Neural progenitor cell (in vitro differentiated cells): Measurements from ENCODE around the gene GPRC5D. TPM values are rescaled to one million over a fixed set of nuclear protein-coding genes. Genes with fewer than 3 reads are reported as not detected.

Source experiments
- DNase-seq: peaks from one replicate; pipeline ENCODE4 v3.0.0-alpha.2; 2016; ENCODE audit warnings: low spot score
- H2AFZ ChIP-seq: fragments of 200-600 bp; sonication (generic); replicated peaks from 2 replicates; pipeline ENCODE4 v1.6.1; 2016; ENCODE audit warnings: antibody characterized with exemption
- H3F3A ChIP-seq: fragments of 200-600 bp; sonication (generic); 2 replicates; pipeline ENCODE4 v1.6.1; 2016; ENCODE audit warnings: antibody characterized with exemption, low read depth
- H3K27ac ChIP-seq: fragments of 200-600 bp; sonication (generic); 2 replicates; pipeline ENCODE4 v1.5.1; 2016; ENCODE audit warnings: mild to moderate bottlenecking
- H3K27me3 ChIP-seq: fragments of 200-600 bp; sonication (generic); 2 replicates; pipeline ENCODE4 v1.6.1; 2016; ENCODE audit warnings: mild to moderate bottlenecking, moderate library complexity
- H3K36me3 ChIP-seq: fragments of 200-600 bp; sonication (generic); 2 replicates; pipeline ENCODE4 v1.5.1; 2016
- H3K4me1 ChIP-seq: fragments of 200-600 bp; sonication (generic); 2 replicates; pipeline ENCODE4 v1.6.1; 2016; ENCODE audit warnings: mixed run types
- H3K4me2 ChIP-seq: fragments of 200-600 bp; sonication (generic); 2 replicates; pipeline ENCODE4 v1.6.1; 2016
- H3K4me3 ChIP-seq: fragments of 200-600 bp; sonication (generic); 2 replicates; pipeline ENCODE4 v1.5.1; 2016
- H3K79me2 ChIP-seq: fragments of 200-600 bp; sonication (generic); 2 replicates; pipeline ENCODE4 v1.6.1; 2016; ENCODE audit warnings: low read depth
- H3K9ac ChIP-seq: fragments of 200-600 bp; sonication (generic); 2 replicates; pipeline ENCODE4 v1.6.1; 2016
- H3K9me3 ChIP-seq: fragments of 200-600 bp; sonication (generic); 2 replicates; pipeline ENCODE4 v1.5.1; 2016; ENCODE audit warnings: low read depth
- H4K20me1 ChIP-seq: fragments of 200-600 bp; sonication (generic); 2 replicates; pipeline ENCODE4 v1.6.1; 2016; ENCODE audit warnings: low read depth
- H3K27ac Mint-ChIP-seq: 3 replicates; pipeline ENCODE4 v1.8.0; 2021; ENCODE audit warnings: mixed read lengths
- H3K27me3 Mint-ChIP-seq: 2 replicates; pipeline ENCODE4 v1.8.0; 2022; ENCODE audit warnings: low read depth, mild to moderate bottlenecking, inconsistent platforms, moderate library complexity, mixed read lengths; ENCODE audit not compliant: insufficient read depth
- H3K36me3 Mint-ChIP-seq: 3 replicates; pipeline ENCODE4 v1.8.0; 2021; ENCODE audit warnings: mixed read lengths
- H3K4me1 Mint-ChIP-seq: 3 replicates; pipeline ENCODE4 v1.8.0; 2021; ENCODE audit warnings: mixed read lengths
- H3K4me3 Mint-ChIP-seq: 3 replicates; pipeline ENCODE4 v1.8.0; 2021; ENCODE audit warnings: mild to moderate bottlenecking, moderate library complexity, mixed read lengths
- H3K9me3 Mint-ChIP-seq: 3 replicates; pipeline ENCODE4 v1.8.0; 2020; ENCODE audit warnings: mixed read lengths
- EZH2 ChIP-seq: fragments of 200-600 bp; sonication (generic); IDR thresholded peaks from 2 replicates; pipeline ENCODE4 v1.6.1; 2017; ENCODE audit warnings: antibody characterized with exemption, mild to moderate bottlenecking, moderate library complexity
- EZH2phosphoT487 ChIP-seq: fragments of 200-600 bp; sonication (generic); IDR thresholded peaks from 2 replicates; pipeline ENCODE4 v1.6.1; 2017; ENCODE audit warnings: antibody characterized with exemption
- total RNA-seq: library from RNA; depleted of rRNA; stranded (reverse); fragments of >200 nt; gene quantifications from 2 replicates; pipeline ENCODE4 v1.2.3, GENCODE V29; 2015; ENCODE audit warnings: low replicate concordance
- TF ChIP-seq, protein P1 (sequence below): fragments of 200-600 bp; sonication (generic); IDR thresholded peaks from 2 replicates; pipeline ENCODE4 v1.5.1; 2017; ENCODE audit warnings: antibody characterized with exemption, mild to moderate bottlenecking

Gene GPRC5D
- total RNA-seq, 1 donor from 2014 or later, result not detected

DNA sequence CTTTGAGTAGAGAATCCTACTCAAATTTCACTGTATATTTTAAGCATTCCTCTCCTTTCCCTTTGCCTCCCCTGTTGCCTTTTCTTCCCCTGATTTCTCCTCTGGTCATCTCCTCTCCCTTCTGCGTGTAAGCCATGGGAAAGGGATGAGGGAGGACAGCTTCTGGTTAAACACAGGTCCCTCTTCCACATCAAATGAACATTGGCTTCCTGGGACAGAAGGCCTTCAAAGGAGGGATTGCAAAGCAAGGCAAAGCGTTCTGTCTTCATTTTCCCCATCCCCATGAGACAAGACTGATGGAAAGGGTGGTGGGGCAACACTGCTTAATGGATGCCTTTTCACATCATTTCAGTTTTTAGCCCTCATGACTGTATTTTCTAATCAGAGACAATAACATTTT lies 34.5 kb downstream of the GPRC5D start:
- Histone ChIP-seq H3K9me3 (no peaks in the 10 kb centered on the region), H2AFZ (peak overlapping the region; percentile 37), H3K79me2 (no peaks in the 10 kb centered on the region), H3K9ac (no peak overlapping the region), H4K20me1 (no peaks in the 10 kb centered on the region), H3K27ac (no peak overlapping the region), H3K4me2 (no peak overlapping the region), H3K4me1 (peaks cover 6% of the 10 kb centered on the region), H3F3A (no peaks in the 10 kb centered on the region), H3K27me3 (no peaks in the 10 kb centered on the region), H3K36me3 (no peaks in the 10 kb centered on the region), H3K4me3 (no peak overlapping the region)
- Mint-ChIP-seq H3K4me1 (peaks cover 37% of the 10 kb centered on the region), H3K27ac (no peak overlapping the region), H3K27me3 (peaks cover 5% of the 10 kb centered on the region), H3K9me3 (no peaks in the 10 kb centered on the region), H3K36me3 (no peaks in the 10 kb centered on the region), H3K4me3 (no peak overlapping the region)
- no peak for DNase-seq
- TF ChIP-seq, protein P1, sequence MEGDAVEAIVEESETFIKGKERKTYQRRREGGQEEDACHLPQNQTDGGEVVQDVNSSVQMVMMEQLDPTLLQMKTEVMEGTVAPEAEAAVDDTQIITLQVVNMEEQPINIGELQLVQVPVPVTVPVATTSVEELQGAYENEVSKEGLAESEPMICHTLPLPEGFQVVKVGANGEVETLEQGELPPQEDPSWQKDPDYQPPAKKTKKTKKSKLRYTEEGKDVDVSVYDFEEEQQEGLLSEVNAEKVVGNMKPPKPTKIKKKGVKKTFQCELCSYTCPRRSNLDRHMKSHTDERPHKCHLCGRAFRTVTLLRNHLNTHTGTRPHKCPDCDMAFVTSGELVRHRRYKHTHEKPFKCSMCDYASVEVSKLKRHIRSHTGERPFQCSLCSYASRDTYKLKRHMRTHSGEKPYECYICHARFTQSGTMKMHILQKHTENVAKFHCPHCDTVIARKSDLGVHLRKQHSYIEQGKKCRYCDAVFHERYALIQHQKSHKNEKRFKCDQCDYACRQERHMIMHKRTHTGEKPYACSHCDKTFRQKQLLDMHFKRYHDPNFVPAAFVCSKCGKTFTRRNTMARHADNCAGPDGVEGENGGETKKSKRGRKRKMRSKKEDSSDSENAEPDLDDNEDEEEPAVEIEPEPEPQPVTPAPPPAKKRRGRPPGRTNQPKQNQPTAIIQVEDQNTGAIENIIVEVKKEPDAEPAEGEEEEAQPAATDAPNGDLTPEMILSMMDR, result no peak
- no peak for TF ChIP-seq EZH2phosphoT487
- no peak for TF ChIP-seq EZH2

DNA sequence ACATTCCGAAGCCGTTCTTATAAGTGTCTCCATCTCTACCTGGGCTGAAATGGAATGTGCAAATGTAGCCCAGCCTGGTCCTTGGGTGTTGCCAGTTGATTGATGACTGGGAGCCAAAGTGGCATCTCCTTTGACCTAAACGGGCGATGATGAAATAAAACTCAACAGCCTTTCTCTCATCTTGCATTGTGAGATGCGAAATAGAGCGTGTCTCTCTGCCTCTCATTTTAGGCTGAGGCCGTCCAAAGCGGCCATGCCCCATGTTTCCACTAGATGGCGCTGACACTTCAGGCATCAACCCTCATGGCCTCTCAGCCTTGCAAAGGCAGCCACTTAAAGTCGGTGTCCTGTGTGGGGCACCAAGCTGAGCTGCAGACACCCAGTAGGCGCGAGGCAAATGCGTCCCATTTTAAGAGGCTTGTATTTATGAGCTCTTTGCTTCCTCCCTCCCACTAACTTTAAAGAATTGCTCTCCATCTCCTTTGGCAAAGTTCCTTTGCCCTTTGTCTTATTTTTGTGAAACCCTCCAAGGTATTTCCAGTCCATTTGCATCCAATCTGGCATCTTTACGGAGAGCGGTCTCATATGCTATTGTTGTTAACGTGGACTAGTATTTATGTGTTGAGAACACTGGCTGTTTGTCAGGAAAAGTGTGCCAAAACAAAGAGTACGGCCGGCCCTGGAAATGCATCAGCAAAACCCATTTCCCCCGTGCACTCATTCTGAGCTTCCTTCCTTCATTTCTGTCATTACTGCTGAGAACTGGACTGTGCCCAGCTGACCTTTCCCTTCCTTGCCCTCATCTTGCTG lies 35.6 kb downstream of the GPRC5D start:
- Mint-ChIP-seq H3K27ac (no peak overlapping the region), H3K27me3 (no peaks in the 10 kb centered on the region), H3K4me3 (no peak overlapping the region), H3K4me1 (peaks cover 45% of the 10 kb centered on the region), H3K36me3 (no peaks in the 10 kb centered on the region), H3K9me3 (no peaks in the 10 kb centered on the region)
- Histone ChIP-seq H3K27me3 (no peaks in the 10 kb centered on the region), H4K20me1 (no peaks in the 10 kb centered on the region), H3K36me3 (no peaks in the 10 kb centered on the region), H3F3A (no peaks in the 10 kb centered on the region), H3K27ac (no peak overlapping the region), H3K9ac (no peak overlapping the region), H2AFZ (peak overlapping the region; percentile 86), H3K79me2 (no peaks in the 10 kb centered on the region), H3K4me2 (no peak overlapping the region), H3K4me1 (peaks cover 9% of the 10 kb centered on the region), H3K4me3 (no peak overlapping the region), H3K9me3 (no peaks in the 10 kb centered on the region)
- TF ChIP-seq, protein P1, result peak; percentile 98
- TF ChIP-seq EZH2phosphoT487, result no peak
- peak; percentile 84 for DNase-seq

DNA sequence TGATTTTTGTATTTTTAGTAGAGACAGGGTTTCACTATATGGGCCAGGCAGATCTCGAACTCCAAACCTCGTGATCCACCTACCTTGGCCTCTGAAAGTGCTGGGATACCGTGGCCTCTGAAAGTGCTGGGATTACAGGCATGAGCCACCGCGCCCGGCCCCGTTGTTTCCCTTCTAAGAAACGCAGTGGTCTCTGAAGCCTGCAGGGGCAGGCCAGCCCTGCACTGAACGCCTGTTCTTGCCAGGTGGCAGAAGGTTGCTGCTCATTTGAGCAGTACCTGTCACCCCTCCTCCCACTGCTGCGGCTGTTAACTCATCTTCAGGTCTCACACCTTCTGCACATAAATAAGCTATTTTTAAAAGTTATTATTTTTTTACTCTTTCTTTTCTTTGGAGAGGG lies 36.3 kb downstream of the GPRC5D start:
- Mint-ChIP-seq H3K27me3 (no peaks in the 10 kb centered on the region), H3K9me3 (no peaks in the 10 kb centered on the region), H3K27ac (no peak overlapping the region), H3K4me1 (peaks cover 45% of the 10 kb centered on the region), H3K4me3 (no peak overlapping the region), H3K36me3 (no peaks in the 10 kb centered on the region)
- peaks cover 9% of the 10 kb centered on the region for H3K4me1 ChIP-seq
- no peaks in the 10 kb centered on the region for H3F3A ChIP-seq
- H3K27me3 ChIP-seq, result no peaks in the 10 kb centered on the region
- H3K27ac ChIP-seq, result no peak overlapping the region
- H2AFZ ChIP-seq, result no peak overlapping the region
- no peaks in the 10 kb centered on the region for H3K9me3 ChIP-seq
- TF ChIP-seq EZH2 (no peak), EZH2phosphoT487 (no peak)
- TF ChIP-seq, protein P1, result no peak
- no peak overlapping the region for H3K9ac ChIP-seq
- H3K4me3 ChIP-seq, result no peak overlapping the region
- H3K4me2 ChIP-seq, result no peak overlapping the region
- H3K79me2 ChIP-seq, result no peaks in the 10 kb centered on the region
- DNase-seq, result peak; percentile 28
- H3K36me3 ChIP-seq, result no peaks in the 10 kb centered on the region
- no peaks in the 10 kb centered on the region for H4K20me1 ChIP-seq
